Measurements from ENCODE around the gene CFAP45.

Gene CFAP45

GRCh38 chr1:159849626-159850366 is 50.2 kb downstream of the CFAP45 start:
- DNase-seq, result peak; percentile 43 to 53

- no peak for DNase-seq
Measured at GRCh38 chr1:159848326-159848725, 51.6 kb downstream of the CFAP45 start.

GRCh38 chr1:159847231-159847630 is 52.7 kb downstream of the CFAP45 start:
- no peak for DNase-seq

GRCh38 chr1:159845751-159846629 is 54.0 kb downstream of the CFAP45 start:
- no peak for DNase-seq

GRCh38 chr1:159843459-159843858 is 56.5 kb downstream of the CFAP45 start:
- DNase-seq, result no peak

GRCh38 chr1:159841749-159842148 is 58.2 kb downstream of the CFAP45 start:
- DNase-seq, result no peak

GRCh38 chr1:159839116-159839849 is 60.7 kb downstream of the CFAP45 start:
- no peak for DNase-seq

GRCh38 chr1:159838715-159839114 is 61.2 kb downstream of the CFAP45 start:
- no peak for DNase-seq

- DNase-seq, result no peak
Measured at GRCh38 chr1:159835862-159836525, 64.0 kb downstream of the CFAP45 start.

GRCh38 chr1:159835356-159835755 is 64.6 kb downstream of the CFAP45 start:
- no peak for DNase-seq

GRCh38 chr1:159832309-159832708 is 67.7 kb downstream of the CFAP45 start:
- DNase-seq, result no peak

GRCh38 chr1:159831412-159832141 is 68.4 kb downstream of the CFAP45 start:
- no peak for DNase-seq

- peak; percentile 78 to 85 for DNase-seq
Measured at GRCh38 chr1:159830722-159831121, 69.2 kb downstream of the CFAP45 start.

GRCh38 chr1:159829822-159830465 is 70.0 kb downstream of the CFAP45 start:
- peak in 1 of 2 donors; percentile 57 for DNase-seq

- peak; percentile 82 to 88 for DNase-seq
Measured at GRCh38 chr1:159829273-159829634, 70.7 kb downstream of the CFAP45 start.

GRCh38 chr1:159828581-159829272 is 71.2 kb downstream of the CFAP45 start:
- peak; percentile 88 to 90 for DNase-seq

- no peak for DNase-seq
Measured at GRCh38 chr1:159828176-159828575, 71.8 kb downstream of the CFAP45 start.

- DNase-seq, result no peak
Measured at GRCh38 chr1:159827549-159827948, 72.4 kb downstream of the CFAP45 start.

GRCh38 chr1:159827102-159827490 is 72.9 kb downstream of the CFAP45 start:
- DNase-seq, result no peak

GRCh38 chr1:159826441-159827101 is 73.4 kb downstream of the CFAP45 start, which contains the start of gene SLAMF8:
TSS of gene SLAMF8 (plus strand) at chr1:159826873. CDS start at chr1:159826899, 26 bp downstream.
- DNase-seq, result peak; percentile 89 to 96
